SK-N-SH (cell line): ENCODE measurements around the gene NUF2.

ENCODE experiments used
- CTCF ChIP-seq: fragments of 200-600 bp; sonication (generic); IDR thresholded peaks from 2 replicates; pipeline ENCODE4 v1.6.1; 2017; ENCODE audit warnings: antibody characterized with exemption, mild to moderate bottlenecking, moderate library complexity
- NRF1 ChIP-seq: IDR thresholded peaks from 2 replicates; pipeline ENCODE4 v1.6.1; 2012; ENCODE audit warnings: low read depth, mild to moderate bottlenecking, low read length
- PBX3 ChIP-seq: IDR thresholded peaks from 2 replicates; pipeline ENCODE4; 2012
- RAD21 ChIP-seq: IDR thresholded peaks from 2 replicates; pipeline ENCODE4 v1.6.1; 2012; ENCODE audit warnings: mild to moderate bottlenecking, low read length
- SMC3 ChIP-seq: IDR thresholded peaks from 2 replicates; pipeline ENCODE4 v1.6.1; 2012; ENCODE audit warnings: low read depth, low read length, improper control_type of control experiment
- USF1 ChIP-seq: IDR thresholded peaks from 2 replicates; pipeline ENCODE4 v1.4.0; 2012; ENCODE audit warnings: low read depth, borderline replicate concordance
- USF2 ChIP-seq: fragments of 150-350 bp; IDR thresholded peaks from 2 replicates; pipeline ENCODE4 v1.6.1; 2017; ENCODE audit warnings: antibody characterized with exemption, low read length, low read depth, borderline replicate concordance
- ZBTB33 ChIP-seq: IDR thresholded peaks from 2 replicates; pipeline ENCODE4 v1.4.0; 2012; ENCODE audit warnings: low read depth, borderline replicate concordance

GRCh38 chr1:163357378-163357777, 35.6 kb downstream of the NUF2 start:
- TF ChIP-seq SMC3 = no peak
- TF ChIP-seq CTCF = no peak
- no peak for TF ChIP-seq PBX3
- no peak for TF ChIP-seq RAD21
- TF ChIP-seq NRF1 = no peak
- TF ChIP-seq USF1 = no peak
- TF ChIP-seq USF2 = no peak
- no peak for TF ChIP-seq ZBTB33
